Activated CD4-positive, alpha-beta memory T cell treated with anti-CD3 and anti-CD28 coated beads for 36 hours (primary cell): ENCODE data around the gene TSFM. TPM values are rescaled to one million over a fixed set of nuclear protein-coding genes. Genes with fewer than 3 reads are reported as not detected.
"Not testable (repeated sequence)": the region's sequence is repeated elsewhere in the genome, so short reads cannot be mapped to it uniquely, and the experiment has no call there.

ENCODE experiments used
- CTCF ChIA-PET: fragments of 350-600 bp; sonication (Branson Sonifier 250); formaldehyde crosslinking; loops from one replicate; lab custom pipeline; 2021; ENCODE audit warnings: antibody characterized with exemption, inconsistent platforms; lab: Charles Lee
- POLR2A ChIA-PET: fragments of 350-600 bp; sonication (Branson Sonifier 250); formaldehyde crosslinking; loops from one replicate; lab custom pipeline; 2021; ENCODE audit warnings: antibody characterized with exemption; lab: Charles Lee
- DNase-seq: peaks from one replicate; pipeline ENCODE4 v3.0.0-alpha.2; 2020
- H3K27ac Mint-ChIP-seq: one replicate; pipeline ENCODE4 v1.8.0; 2021; ENCODE audit warnings: mixed read lengths
- H3K27me3 Mint-ChIP-seq: one replicate; pipeline ENCODE4 v1.8.0; 2021; ENCODE audit warnings: mixed read lengths
- H3K36me3 Mint-ChIP-seq: one replicate; pipeline ENCODE4 v1.8.0; 2021; ENCODE audit warnings: mixed read lengths
- H3K4me1 Mint-ChIP-seq: one replicate; pipeline ENCODE4 v1.8.0; 2021; ENCODE audit warnings: low read depth, mixed read lengths
- H3K4me3 Mint-ChIP-seq: one replicate; pipeline ENCODE4 v1.8.0; 2021; ENCODE audit warnings: mild to moderate bottlenecking, mixed read lengths
- H3K9me3 Mint-ChIP-seq: one replicate; pipeline ENCODE4 v1.8.0; 2021; ENCODE audit warnings: mixed read lengths
- intact Hi-C: fragments of 100-400 bp; cut with micrococcal nuclease; formaldehyde crosslinking; loops from one replicate; pipeline ENCODE4 v1.15.1; 2023
- total RNA-seq, 2 experiments: library from RNA; stranded (reverse); gene quantifications; one replicate each; pipeline ENCODE4 v1.2.3, GENCODE V29; 2021

TSFM gene
- total RNA-seq, 2 experiments from 2014 or later = 45.5 to 47.2 TPM

GRCh38 chr12:57772429-57773322 lies 9.9 kb upstream of the TSFM start, which contains the start of gene EEF1AKMT3:
TSS of gene EEF1AKMT3 (plus strand) at chr12:57772614. CDS start at chr12:57772725, 111 bp downstream.
- peaks cover 22% of the 10 kb centered on the region for H3K4me1 Mint-ChIP-seq
- intact Hi-C loops = loop anchor here (1.0 to 2.0 kb wide), 3 partner anchors 10 to 74 kb away; partner anchors contain the start of genes CDK4, CTDSP2 and TSFM
- no peaks in the 10 kb centered on the region for H3K27me3 Mint-ChIP-seq
- no peaks in the 10 kb centered on the region for H3K9me3 Mint-ChIP-seq
- H3K36me3 Mint-ChIP-seq = peaks cover 29% of the 10 kb centered on the region
- H3K4me3 Mint-ChIP-seq = peak within 1 kb of the TSS; percentile 99
- peak; percentile 64 for DNase-seq
- ChIA-PET CTCF (interaction anchor here (0.6 to 2.1 kb wide), 8 partner anchors 10 to 132 kb away, joined by 3 to 25 read pairs (median 4); partner anchors contain the start of genes OS9 and TSFM), POLR2A (interaction anchor here (0.5 to 1.6 kb wide), 10 partner anchors 9 to 1144 kb away, joined by 3 to 10 read pairs (median 4); partner anchors contain the start of genes ATP23, CDK4, MARCHF9 and TSFM)
- peak within 1 kb of the TSS; percentile 97 for H3K27ac Mint-ChIP-seq

GRCh38 chr12:57774634-57775033 lies 8.0 kb upstream of the TSFM start:
- H3K27ac Mint-ChIP-seq, H3K4me3 Mint-ChIP-seq, intact Hi-C loops, H3K27me3 Mint-ChIP-seq, POLR2A ChIA-PET, DNase-seq, H3K9me3 Mint-ChIP-seq: not testable (repeated sequence)
- Mint-ChIP-seq H3K36me3 (peaks cover 17% of the 10 kb centered on the region), H3K4me1 (peaks cover 31% of the 10 kb centered on the region)
- CTCF ChIA-PET = interaction anchor here (1.1 to 2.7 kb wide), 3 partner anchors 9 to 28 kb away, joined by 3 to 11 read pairs (median 4); no protein-coding TSS in a partner anchor

- H3K4me3 Mint-ChIP-seq = no peak overlapping the region
- no peak for DNase-seq
- H3K4me1 Mint-ChIP-seq = peaks cover 34% of the 10 kb centered on the region
- ChIA-PET POLR2A (no interaction called here), CTCF (interaction anchor here (1.1 to 2.7 kb wide), 2 partner anchors 8 to 18 kb away, joined by 4 to 11 read pairs; no protein-coding TSS in a partner anchor)
- intact Hi-C loops = no loop called here
- H3K9me3 Mint-ChIP-seq = no peaks in the 10 kb centered on the region
- peaks cover 14% of the 10 kb centered on the region for H3K36me3 Mint-ChIP-seq
- H3K27ac Mint-ChIP-seq = no peak overlapping the region
- no peaks in the 10 kb centered on the region for H3K27me3 Mint-ChIP-seq
Observed at GRCh38 chr12:57775044-57775443, 7.5 kb upstream of the TSFM start.

- H3K4me3 Mint-ChIP-seq = no peak overlapping the region
- H3K4me1 Mint-ChIP-seq = peaks cover 35% of the 10 kb centered on the region
- ChIA-PET POLR2A (no interaction called here), CTCF (interaction anchor here (1.5 to 2.7 kb wide), 2 partner anchors 16 to 19 kb away, joined by 5 to 11 read pairs; no protein-coding TSS in a partner anchor)
- H3K27me3 Mint-ChIP-seq = no peaks in the 10 kb centered on the region
- intact Hi-C loops = no loop called here
- peaks cover 10% of the 10 kb centered on the region for H3K36me3 Mint-ChIP-seq
- no peak overlapping the region for H3K27ac Mint-ChIP-seq
- no peaks in the 10 kb centered on the region for H3K9me3 Mint-ChIP-seq
- DNase-seq = no peak
Observed at GRCh38 chr12:57775563-57776246, 6.9 kb upstream of the TSFM start.

GRCh38 chr12:57776247-57776587 lies 6.4 kb upstream of the TSFM start:
- peaks cover 10% of the 10 kb centered on the region for H3K36me3 Mint-ChIP-seq
- peaks cover 33% of the 10 kb centered on the region for H3K4me1 Mint-ChIP-seq
- H3K9me3 Mint-ChIP-seq = no peaks in the 10 kb centered on the region
- H3K27ac Mint-ChIP-seq = no peak overlapping the region
- CTCF ChIA-PET = interaction anchor here (1.5 to 2.7 kb wide), 2 partner anchors 17 to 20 kb away, joined by 5 to 11 read pairs; no protein-coding TSS in a partner anchor
- intact Hi-C loops = no loop called here
- H3K27me3 Mint-ChIP-seq = no peaks in the 10 kb centered on the region
- no peak overlapping the region for H3K4me3 Mint-ChIP-seq
- no peak for DNase-seq
- POLR2A ChIA-PET = no interaction called here

GRCh38 chr12:57777367-57777766 lies 5.2 kb upstream of the TSFM start:
- Mint-ChIP-seq H3K27ac (no peak overlapping the region), H3K4me1 (peaks cover 38% of the 10 kb centered on the region), H3K36me3 (peaks cover 6% of the 10 kb centered on the region), H3K27me3 (no peaks in the 10 kb centered on the region), H3K4me3 (no peak overlapping the region), H3K9me3 (no peaks in the 10 kb centered on the region)
- DNase-seq = no peak
- intact Hi-C loops = no loop called here
- ChIA-PET POLR2A (no interaction called here), CTCF (interaction anchor here (1.5 kb wide), 1 partner anchor 18 kb away, joined by 5 read pairs; no protein-coding TSS in a partner anchor)

GRCh38 chr12:57777911-57778310 lies 4.7 kb upstream of the TSFM start:
- Mint-ChIP-seq H3K36me3 (peaks cover 11% of the 10 kb centered on the region), H3K9me3 (no peaks in the 10 kb centered on the region), H3K27me3 (no peaks in the 10 kb centered on the region), H3K27ac (no peak overlapping the region), H3K4me3 (no peak overlapping the region), H3K4me1 (peaks cover 38% of the 10 kb centered on the region)
- POLR2A ChIA-PET = no interaction called here
- DNase-seq = no peak
- intact Hi-C loops = no loop called here
- CTCF ChIA-PET = interaction anchor here (0.6 to 1.0 kb wide), 2 partner anchors 26 to 527 kb away, joined by 3 to 4 read pairs; no protein-coding TSS in a partner anchor

- POLR2A ChIA-PET = no interaction called here
- H3K27me3 Mint-ChIP-seq = no peaks in the 10 kb centered on the region
- no peak overlapping the region for H3K27ac Mint-ChIP-seq
- no peak overlapping the region for H3K4me3 Mint-ChIP-seq
- intact Hi-C loops = no loop called here
- H3K9me3 Mint-ChIP-seq = no peaks in the 10 kb centered on the region
- DNase-seq = no peak
- peaks cover 37% of the 10 kb centered on the region for H3K4me1 Mint-ChIP-seq
- CTCF ChIA-PET = interaction anchor here (0.8 to 1.3 kb wide), 3 partner anchors 20 to 125 kb away, joined by 4 to 6 read pairs (median 6); no protein-coding TSS in a partner anchor
- H3K36me3 Mint-ChIP-seq = peaks cover 15% of the 10 kb centered on the region
Observed at GRCh38 chr12:57779736-57780135, 2.9 kb upstream of the TSFM start.

GRCh38 chr12:57780284-57780897 lies 2.2 kb upstream of the TSFM start:
- Mint-ChIP-seq H3K4me1 (peaks cover 37% of the 10 kb centered on the region), H3K27me3 (no peaks in the 10 kb centered on the region), H3K9me3 (no peaks in the 10 kb centered on the region), H3K27ac (peak overlapping the region; percentile 21), H3K4me3 (no peak overlapping the region), H3K36me3 (peaks cover 15% of the 10 kb centered on the region)
- ChIA-PET CTCF (interaction anchor here (0.6 to 2.7 kb wide), 8 partner anchors 16 to 125 kb away, joined by 3 to 13 read pairs (median 6); no protein-coding TSS in a partner anchor), POLR2A (no interaction called here)
- DNase-seq = no peak
- intact Hi-C loops = no loop called here

- DNase-seq = no peak
- Mint-ChIP-seq H3K9me3 (no peaks in the 10 kb centered on the region), H3K27ac (peak overlapping the region; percentile 93), H3K4me1 (peaks cover 37% of the 10 kb centered on the region), H3K27me3 (no peaks in the 10 kb centered on the region), H3K36me3 (peaks cover 14% of the 10 kb centered on the region), H3K4me3 (no peak overlapping the region)
- CTCF ChIA-PET = interaction anchor here (0.6 to 2.8 kb wide), 10 partner anchors 10 to 124 kb away, joined by 3 to 25 read pairs (median 5); partner anchors contain the start of genes CTDSP2, EEF1AKMT3 and METTL1
- POLR2A ChIA-PET = interaction anchor here (0.9 to 2.9 kb wide), 4 partner anchors 9 to 117 kb away, joined by 3 to 10 read pairs (median 4); partner anchors contain the start of genes EEF1AKMT3 and METTL1
- intact Hi-C loops = no loop called here
Observed at GRCh38 chr12:57781244-57781643, 1.3 kb upstream of the TSFM start.

- POLR2A ChIA-PET = interaction anchor here (0.9 to 2.9 kb wide), 4 partner anchors 10 to 117 kb away, joined by 3 to 10 read pairs (median 4); partner anchors contain the start of genes EEF1AKMT3 and METTL1
- H3K9me3 Mint-ChIP-seq = no peaks in the 10 kb centered on the region
- H3K27me3 Mint-ChIP-seq = no peaks in the 10 kb centered on the region
- CTCF ChIA-PET = interaction anchor here (0.5 to 2.8 kb wide), 11 partner anchors 10 to 526 kb away, joined by 3 to 25 read pairs (median 3); partner anchors contain the start of genes CTDSP2, EEF1AKMT3 and METTL1
- intact Hi-C loops = loop anchor here (1.0 to 2.0 kb wide), 5 partner anchors 10 to 124 kb away; partner anchors contain the start of genes CDK4, CTDSP2, EEF1AKMT3 and METTL1
- no peak for DNase-seq
- H3K27ac Mint-ChIP-seq = peak overlapping the region; percentile 93
- peaks cover 37% of the 10 kb centered on the region for H3K4me1 Mint-ChIP-seq
- H3K4me3 Mint-ChIP-seq = no peak overlapping the region
- H3K36me3 Mint-ChIP-seq = peaks cover 18% of the 10 kb centered on the region
Observed at GRCh38 chr12:57781801-57782200, 786 bp upstream of the TSFM start.
